ENCODE measurements around the gene NFKBIZ.

NFKBIZ gene

DNA sequence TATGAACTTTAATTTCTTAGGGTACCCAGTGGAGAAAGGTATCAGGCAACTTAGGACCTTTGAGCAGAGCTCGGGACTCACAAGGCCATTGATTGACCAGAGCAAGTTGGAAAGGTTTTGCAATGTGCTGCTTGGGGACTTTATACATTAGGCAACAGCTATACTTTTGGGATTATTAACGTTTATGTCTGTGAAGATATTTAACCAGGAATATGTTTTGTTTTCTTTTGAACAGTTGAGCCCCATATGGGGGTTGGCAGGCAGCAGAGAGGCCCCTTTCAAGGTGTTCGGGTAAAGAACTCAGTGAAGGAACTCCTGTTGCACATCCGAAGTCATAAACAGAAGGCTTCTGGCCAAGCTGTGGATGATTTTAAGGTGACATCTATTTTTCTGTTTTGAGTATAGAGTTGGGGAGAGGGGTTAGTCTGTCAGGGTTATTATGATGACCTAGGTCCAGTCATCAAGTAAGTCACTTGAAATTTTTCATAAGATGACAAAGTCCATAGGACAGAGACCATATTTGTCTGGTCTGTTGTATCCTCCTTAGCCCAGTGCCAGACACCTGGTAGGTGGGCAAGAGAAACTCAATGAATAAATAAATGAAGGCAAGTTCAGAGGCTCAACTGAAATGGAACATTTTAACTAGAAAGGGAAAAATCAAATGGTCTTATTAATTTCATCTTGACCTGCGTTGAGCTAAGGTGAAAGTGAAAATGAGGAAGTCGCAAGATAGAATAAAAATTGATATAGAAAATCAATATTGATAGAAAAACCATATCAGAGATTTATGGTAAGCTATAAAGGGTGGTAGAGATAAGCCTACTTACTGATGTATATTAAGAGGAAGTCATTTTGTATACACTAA, 2.8 kb downstream of the NFKBIZ start:
- DNase-seq (ENCODE audit: low read depth, low spot score), result no peak
- Histone ChIP-seq H3K27me3 (ENCODE audit: insufficient read depth, insufficient read length) (no peaks in the 10 kb centered on the region), H3K9ac (ENCODE audit: insufficient read length, low read depth) (no peak overlapping the region), H3K4me3 (ENCODE audit: insufficient read length, low read depth) (no peak overlapping the region), H3K36me3 (ENCODE audit: insufficient read depth, insufficient read length, low read length) (peaks cover 56% of the 10 kb centered on the region), H3K9me3 (ENCODE audit: insufficient read depth, low read length) (no peaks in the 10 kb centered on the region), H3K4me1 (ENCODE audit: insufficient read depth, insufficient read length) (no peaks in the 10 kb centered on the region)
- TF ChIP-seq YY1 (IDR thresholded peaks at IDR 0.05; ENCODE audit: insufficient read depth, insufficient read length) (no peak), ZNF274 (IDR thresholded peaks at IDR 0.05; ENCODE audit: low read depth, low read length) (no peak), SUZ12 (IDR thresholded peaks at IDR 0.05; ENCODE audit: extremely low read depth, insufficient read depth, insufficient read length) (no peak)

DNA sequence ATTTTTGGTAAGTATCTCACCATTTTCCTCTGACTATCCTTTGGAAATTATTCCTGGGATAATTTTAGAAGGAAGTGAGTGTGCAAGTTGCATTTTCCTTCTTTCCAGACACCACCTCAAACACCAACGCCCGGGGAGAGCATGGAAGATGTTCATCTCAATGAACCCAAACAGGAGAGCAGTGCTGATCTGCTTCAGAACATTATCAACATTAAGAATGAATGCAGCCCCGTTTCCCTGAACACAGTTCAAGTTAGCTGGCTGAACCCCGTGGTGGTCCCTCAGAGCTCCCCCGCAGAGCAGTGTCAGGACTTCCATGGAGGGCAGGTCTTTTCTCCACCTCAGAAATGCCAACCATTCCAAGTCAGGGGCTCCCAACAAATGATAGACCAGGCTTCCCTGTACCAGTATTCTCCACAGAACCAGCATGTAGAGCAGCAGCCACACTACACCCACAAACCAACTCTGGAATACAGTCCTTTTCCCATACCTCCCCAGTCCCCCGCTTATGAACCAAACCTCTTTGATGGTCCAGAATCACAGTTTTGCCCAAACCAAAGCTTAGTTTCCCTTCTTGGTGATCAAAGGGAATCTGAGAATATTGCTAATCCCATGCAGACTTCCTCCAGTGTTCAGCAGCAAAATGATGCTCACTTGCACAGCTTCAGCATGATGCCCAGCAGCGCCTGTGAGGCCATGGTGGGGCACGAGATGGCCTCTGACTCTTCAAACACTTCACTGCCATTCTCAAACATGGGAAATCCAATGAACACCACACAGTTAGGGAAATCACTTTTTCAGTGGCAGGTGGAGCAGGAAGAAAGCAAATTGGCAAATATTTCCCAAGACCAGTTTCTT, 3.9 kb downstream of the NFKBIZ start:
- Histone ChIP-seq H3K36me3 (ENCODE audit: insufficient read depth, insufficient read length, low read length) (peaks cover 67% of the 10 kb centered on the region), H3K27me3 (ENCODE audit: insufficient read depth, insufficient read length) (no peaks in the 10 kb centered on the region), H3K9me3 (ENCODE audit: insufficient read depth, low read length) (no peaks in the 10 kb centered on the region), H3K4me3 (ENCODE audit: insufficient read length, low read depth) (no peak overlapping the region), H3K4me1 (ENCODE audit: insufficient read depth, insufficient read length) (no peaks in the 10 kb centered on the region), H3K9ac (ENCODE audit: insufficient read length, low read depth) (no peak overlapping the region)
- DNase-seq (ENCODE audit: low read depth, low spot score), result no peak
- TF ChIP-seq ZNF274 (IDR thresholded peaks at IDR 0.05; ENCODE audit: low read depth, low read length), result no peak
- no peak for TF ChIP-seq SUZ12 (IDR thresholded peaks at IDR 0.05; ENCODE audit: extremely low read depth, insufficient read depth, insufficient read length)
- TF ChIP-seq YY1 (IDR thresholded peaks at IDR 0.05; ENCODE audit: insufficient read depth, insufficient read length), result no peak

DNA sequence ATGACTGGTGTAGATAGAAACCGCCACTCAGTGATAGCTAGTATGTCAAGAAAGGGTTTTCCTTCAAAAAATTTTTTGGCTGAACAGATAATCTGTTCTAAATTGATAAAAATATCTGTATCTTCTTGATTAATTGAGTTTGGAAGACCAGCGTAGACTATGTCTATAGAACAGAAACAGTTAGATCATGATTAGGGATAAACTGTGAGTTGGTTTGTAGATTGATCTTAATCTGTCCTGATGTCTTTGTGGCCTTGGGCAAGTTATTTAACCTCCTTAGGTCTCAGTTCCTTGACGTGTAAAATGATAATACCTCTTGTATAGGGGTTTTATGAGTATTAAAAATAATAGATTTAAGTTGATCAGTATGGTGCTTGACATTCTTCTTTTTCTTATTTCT, 4.7 kb downstream of the NFKBIZ start:
- Histone ChIP-seq H3K36me3 (ENCODE audit: insufficient read depth, insufficient read length, low read length) (peaks cover 75% of the 10 kb centered on the region), H3K4me3 (ENCODE audit: insufficient read length, low read depth) (no peak overlapping the region), H3K9ac (ENCODE audit: insufficient read length, low read depth) (no peak overlapping the region), H3K9me3 (ENCODE audit: insufficient read depth, low read length) (no peaks in the 10 kb centered on the region), H3K27me3 (ENCODE audit: insufficient read depth, insufficient read length) (no peaks in the 10 kb centered on the region), H3K4me1 (ENCODE audit: insufficient read depth, insufficient read length) (no peaks in the 10 kb centered on the region)
- no peak for DNase-seq (ENCODE audit: low read depth, low spot score)
- TF ChIP-seq YY1 (IDR thresholded peaks at IDR 0.05; ENCODE audit: insufficient read depth, insufficient read length) (no peak), SUZ12 (IDR thresholded peaks at IDR 0.05; ENCODE audit: extremely low read depth, insufficient read depth, insufficient read length) (no peak), ZNF274 (IDR thresholded peaks at IDR 0.05; ENCODE audit: low read depth, low read length) (no peak)

DNA sequence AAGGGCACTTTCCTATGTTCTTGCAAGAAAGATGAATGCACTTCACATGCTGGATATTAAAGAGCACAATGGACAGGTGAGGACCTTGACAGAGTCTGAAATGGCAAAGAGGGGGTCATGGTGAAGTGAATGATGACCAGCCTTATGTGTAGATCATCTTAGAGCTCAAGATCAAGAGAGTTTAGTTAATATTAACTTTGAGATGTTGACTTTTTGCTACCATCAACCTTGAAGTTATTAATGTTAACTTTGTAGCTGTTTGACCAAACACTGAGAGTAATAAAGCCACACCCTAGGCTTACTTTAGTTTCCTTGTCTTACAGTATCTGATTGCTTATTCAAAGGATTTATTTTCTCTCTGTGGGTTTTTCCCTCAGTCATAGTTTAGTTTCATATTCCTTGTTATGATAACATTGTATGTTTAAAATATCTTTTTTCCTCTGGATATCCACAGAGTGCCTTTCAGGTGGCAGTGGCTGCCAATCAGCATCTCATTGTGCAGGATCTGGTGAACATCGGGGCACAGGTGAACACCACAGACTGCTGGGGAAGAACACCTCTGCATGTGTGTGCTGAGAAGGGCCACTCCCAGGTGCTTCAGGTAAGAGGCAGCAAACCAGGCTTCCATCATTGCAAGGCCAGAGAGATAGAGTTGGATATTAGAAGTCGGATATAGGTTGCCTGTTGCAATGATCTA, 5.4 kb downstream of the NFKBIZ start:
- TF ChIP-seq SUZ12 (IDR thresholded peaks at IDR 0.05; ENCODE audit: extremely low read depth, insufficient read depth, insufficient read length) (no peak), YY1 (IDR thresholded peaks at IDR 0.05; ENCODE audit: insufficient read depth, insufficient read length) (no peak), ZNF274 (IDR thresholded peaks at IDR 0.05; ENCODE audit: low read depth, low read length) (no peak)
- Histone ChIP-seq H3K36me3 (ENCODE audit: insufficient read depth, insufficient read length, low read length) (peaks cover 83% of the 10 kb centered on the region), H3K4me1 (ENCODE audit: insufficient read depth, insufficient read length) (no peaks in the 10 kb centered on the region), H3K27me3 (ENCODE audit: insufficient read depth, insufficient read length) (no peaks in the 10 kb centered on the region), H3K9ac (ENCODE audit: insufficient read length, low read depth) (no peak overlapping the region), H3K9me3 (ENCODE audit: insufficient read depth, low read length) (no peaks in the 10 kb centered on the region), H3K4me3 (ENCODE audit: insufficient read length, low read depth) (no peak overlapping the region)
- no peak for DNase-seq (ENCODE audit: low read depth, low spot score)

DNA sequence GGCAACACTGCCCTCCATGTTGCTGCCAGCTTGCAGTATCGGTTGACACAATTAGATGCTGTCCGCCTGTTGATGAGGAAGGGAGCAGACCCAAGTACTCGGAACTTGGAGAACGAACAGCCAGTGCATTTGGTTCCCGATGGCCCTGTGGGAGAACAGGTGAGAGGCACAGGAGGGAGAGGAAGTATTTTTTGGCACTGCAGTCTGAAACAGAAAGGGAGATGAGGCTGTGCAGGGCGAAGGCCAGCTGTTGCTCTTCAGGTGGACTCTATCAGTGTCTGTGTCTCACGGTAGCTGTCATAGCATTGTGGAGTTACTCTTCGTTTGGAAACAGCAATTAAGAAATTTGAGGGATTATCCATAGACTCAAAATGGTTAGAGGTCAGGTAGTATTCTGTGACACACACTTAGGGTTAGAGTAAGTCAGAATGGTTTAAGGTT, 8.0 kb downstream of the NFKBIZ start:
- DNase-seq (ENCODE audit: low read depth, low spot score), result no peak
- H3K4me1 ChIP-seq (ENCODE audit: insufficient read depth, insufficient read length), result no peaks in the 10 kb centered on the region
- TF ChIP-seq YY1 (IDR thresholded peaks at IDR 0.05; ENCODE audit: insufficient read depth, insufficient read length), result no peak
- TF ChIP-seq SUZ12 (IDR thresholded peaks at IDR 0.05; ENCODE audit: extremely low read depth, insufficient read depth, insufficient read length), result no peak
- no peak for TF ChIP-seq ZNF274 (IDR thresholded peaks at IDR 0.05; ENCODE audit: low read depth, low read length)
- H3K36me3 ChIP-seq (ENCODE audit: insufficient read depth, insufficient read length, low read length), result peaks cover 93% of the 10 kb centered on the region
- no peaks in the 10 kb centered on the region for H3K9me3 ChIP-seq (ENCODE audit: insufficient read depth, low read length)
- H3K9ac ChIP-seq (ENCODE audit: insufficient read length, low read depth), result no peak overlapping the region
- no peak overlapping the region for H3K4me3 ChIP-seq (ENCODE audit: insufficient read length, low read depth)
- no peaks in the 10 kb centered on the region for H3K27me3 ChIP-seq (ENCODE audit: insufficient read depth, insufficient read length)

DNA sequence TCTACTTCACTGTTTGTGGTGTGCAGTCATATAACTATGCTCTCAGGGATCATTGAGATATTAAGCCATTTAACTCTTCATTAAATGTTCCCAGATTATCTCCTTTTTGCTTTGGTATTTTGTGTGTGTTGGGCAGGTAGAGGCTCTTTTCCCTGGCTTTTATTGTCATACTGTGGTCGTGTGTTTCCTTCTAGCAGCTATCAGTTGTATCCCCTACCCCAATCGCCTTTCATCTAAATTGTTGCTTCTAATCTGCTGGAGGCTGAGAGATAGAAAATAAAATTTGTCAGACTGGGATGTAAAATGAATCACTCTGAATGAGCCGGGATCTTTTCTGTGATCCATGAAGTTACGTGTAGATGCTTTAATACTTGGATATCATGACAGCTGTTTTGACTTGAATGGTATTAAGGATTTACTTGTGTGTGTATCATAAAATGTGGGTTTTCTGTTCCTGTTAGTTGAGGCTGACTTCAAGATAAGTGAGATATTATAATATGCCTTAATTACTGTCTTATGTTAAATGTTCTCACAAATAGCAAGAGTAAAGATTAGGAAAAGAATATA, 9.2 kb downstream of the NFKBIZ start:
- no peak for DNase-seq (ENCODE audit: low read depth, low spot score)
- peaks cover 80% of the 10 kb centered on the region for H3K36me3 ChIP-seq (ENCODE audit: insufficient read depth, insufficient read length, low read length)
- H3K9me3 ChIP-seq (ENCODE audit: insufficient read depth, low read length), result no peaks in the 10 kb centered on the region
- TF ChIP-seq YY1 (IDR thresholded peaks at IDR 0.05; ENCODE audit: insufficient read depth, insufficient read length), result no peak
- no peaks in the 10 kb centered on the region for H3K4me1 ChIP-seq (ENCODE audit: insufficient read depth, insufficient read length)
- H3K9ac ChIP-seq (ENCODE audit: insufficient read length, low read depth), result no peak overlapping the region
- no peaks in the 10 kb centered on the region for H3K27me3 ChIP-seq (ENCODE audit: insufficient read depth, insufficient read length)
- no peak overlapping the region for H3K4me3 ChIP-seq (ENCODE audit: insufficient read length, low read depth)

Data from NT2/D1 (cell line).